Measurements from ENCODE around the gene UNC5C.
A peak's percentile ranks its signal among the peaks of the same experiment; 100 is the strongest.

Gene UNC5C

DNA sequence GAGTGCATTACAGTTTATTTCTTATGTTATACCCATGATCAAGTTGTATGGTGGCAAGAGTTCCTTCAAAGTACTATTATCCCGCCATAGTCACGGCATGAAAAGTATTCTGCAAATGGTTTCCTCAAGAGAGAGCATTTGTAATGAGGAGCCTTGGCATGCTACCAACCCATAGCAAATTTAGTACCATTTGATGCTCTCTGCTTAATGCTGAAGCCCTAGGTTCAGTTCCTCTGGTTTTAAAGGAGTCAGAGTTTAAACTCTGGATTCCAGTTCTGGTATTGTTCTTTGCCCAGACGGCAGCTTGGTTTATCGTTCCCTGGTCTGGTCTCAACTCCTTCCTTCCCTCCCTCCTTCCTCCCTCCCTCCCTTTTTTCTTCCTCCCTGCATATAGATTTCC, 419.7 kb downstream of the UNC5C start:
- TF ChIP-seq, protein P1, sequence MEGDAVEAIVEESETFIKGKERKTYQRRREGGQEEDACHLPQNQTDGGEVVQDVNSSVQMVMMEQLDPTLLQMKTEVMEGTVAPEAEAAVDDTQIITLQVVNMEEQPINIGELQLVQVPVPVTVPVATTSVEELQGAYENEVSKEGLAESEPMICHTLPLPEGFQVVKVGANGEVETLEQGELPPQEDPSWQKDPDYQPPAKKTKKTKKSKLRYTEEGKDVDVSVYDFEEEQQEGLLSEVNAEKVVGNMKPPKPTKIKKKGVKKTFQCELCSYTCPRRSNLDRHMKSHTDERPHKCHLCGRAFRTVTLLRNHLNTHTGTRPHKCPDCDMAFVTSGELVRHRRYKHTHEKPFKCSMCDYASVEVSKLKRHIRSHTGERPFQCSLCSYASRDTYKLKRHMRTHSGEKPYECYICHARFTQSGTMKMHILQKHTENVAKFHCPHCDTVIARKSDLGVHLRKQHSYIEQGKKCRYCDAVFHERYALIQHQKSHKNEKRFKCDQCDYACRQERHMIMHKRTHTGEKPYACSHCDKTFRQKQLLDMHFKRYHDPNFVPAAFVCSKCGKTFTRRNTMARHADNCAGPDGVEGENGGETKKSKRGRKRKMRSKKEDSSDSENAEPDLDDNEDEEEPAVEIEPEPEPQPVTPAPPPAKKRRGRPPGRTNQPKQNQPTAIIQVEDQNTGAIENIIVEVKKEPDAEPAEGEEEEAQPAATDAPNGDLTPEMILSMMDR (IDR thresholded peaks at IDR 0.05; ENCODE audit: low read depth, low read length, missing control alignments), result no peak
- no peak for DNase-seq (ENCODE audit: extremely low read depth, low read depth)
- H3K4me3 ChIP-seq (replicated peaks; ENCODE audit: low read depth, low read length), result no peak overlapping the region

DNA sequence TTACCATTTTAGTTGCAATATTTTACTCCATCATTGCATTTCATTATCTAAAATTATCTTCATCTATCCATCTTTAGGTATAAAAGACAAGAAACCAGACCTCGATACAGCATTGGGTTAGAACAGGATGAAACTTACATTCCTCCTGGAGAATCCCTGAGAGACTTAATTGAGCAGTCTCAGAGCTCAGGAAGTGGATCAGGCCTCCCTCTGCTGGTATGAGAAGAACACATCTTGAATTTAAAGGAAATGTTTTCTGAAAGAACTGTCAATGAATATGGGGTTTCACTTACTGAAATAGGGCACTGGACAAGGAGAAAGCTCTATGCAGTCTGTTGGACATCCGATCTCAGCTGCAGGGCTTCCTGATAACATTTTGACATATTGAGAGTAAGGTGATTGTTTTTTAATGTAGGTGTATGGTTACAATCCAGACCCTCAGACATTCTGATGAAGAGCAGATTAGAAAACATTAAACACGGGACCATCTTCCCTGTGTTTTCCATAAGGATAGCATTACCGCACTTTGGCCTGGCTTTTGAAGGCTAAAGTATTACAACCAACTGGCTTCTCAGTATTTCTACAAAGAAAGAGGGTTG, 423.8 kb downstream of the UNC5C start:
- TF ChIP-seq, protein P1 (IDR thresholded peaks at IDR 0.05; ENCODE audit: low read depth, low read length, missing control alignments), result peak; percentile 52
- peak; percentile 30 for DNase-seq (ENCODE audit: extremely low read depth, low read depth)

DNA sequence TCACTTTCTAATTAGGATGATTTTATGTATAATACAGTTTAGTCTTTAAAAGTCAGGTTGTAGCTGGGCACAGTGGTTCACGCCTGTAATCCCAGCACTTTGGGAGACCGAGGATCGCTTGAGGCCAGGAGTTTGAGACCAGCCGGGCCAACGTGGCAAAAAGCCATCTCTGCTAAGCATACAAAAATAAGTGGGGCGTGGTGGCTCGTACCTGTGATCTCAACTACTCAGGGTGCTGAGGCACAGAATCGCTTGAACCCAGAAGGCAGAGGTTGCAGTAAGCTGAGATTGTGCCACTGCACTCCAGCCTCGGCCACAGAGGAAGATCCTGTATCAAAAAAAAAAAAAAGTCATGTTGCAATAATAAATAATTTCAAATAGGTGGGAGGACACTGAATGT, 426.8 kb downstream of the UNC5C start:
- DNase-seq (ENCODE audit: extremely low read depth, low read depth), result no peak
- H3K4me3 ChIP-seq (replicated peaks; ENCODE audit: low read depth, low read length), result no peak overlapping the region
- TF ChIP-seq, protein P1 (IDR thresholded peaks at IDR 0.05; ENCODE audit: low read depth, low read length, missing control alignments), result no peak

More for the DNA sequence above, 423.8 kb downstream of the UNC5C start:
- no peak overlapping the region for H3K4me3 ChIP-seq (replicated peaks; ENCODE audit: low read depth, low read length)

DNA sequence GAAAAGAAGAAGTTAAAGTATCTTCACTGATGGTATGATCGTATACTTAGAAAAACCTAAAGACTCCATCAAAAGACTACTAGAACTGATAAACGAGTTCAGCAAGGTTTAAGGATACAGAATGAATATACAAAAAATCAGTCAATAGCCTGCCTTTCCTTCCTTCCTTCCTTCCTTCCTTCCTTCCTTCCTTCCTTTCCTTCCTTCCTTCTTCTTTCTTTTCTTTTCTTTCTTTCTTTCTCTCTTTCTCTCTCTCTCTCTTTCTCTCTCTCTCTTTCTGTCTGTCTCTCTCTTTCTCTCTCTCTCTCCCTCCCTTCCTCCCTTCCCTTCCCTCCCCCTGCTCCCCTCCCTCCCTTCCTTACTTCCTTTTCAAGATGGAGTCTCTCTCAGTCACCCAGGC, 428.3 kb downstream of the UNC5C start:
- TF ChIP-seq, protein P1 (IDR thresholded peaks at IDR 0.05; ENCODE audit: low read depth, low read length, missing control alignments), result no peak
- no peak for DNase-seq (ENCODE audit: extremely low read depth, low read depth)
- no peak overlapping the region for H3K4me3 ChIP-seq (replicated peaks; ENCODE audit: low read depth, low read length)

DNA sequence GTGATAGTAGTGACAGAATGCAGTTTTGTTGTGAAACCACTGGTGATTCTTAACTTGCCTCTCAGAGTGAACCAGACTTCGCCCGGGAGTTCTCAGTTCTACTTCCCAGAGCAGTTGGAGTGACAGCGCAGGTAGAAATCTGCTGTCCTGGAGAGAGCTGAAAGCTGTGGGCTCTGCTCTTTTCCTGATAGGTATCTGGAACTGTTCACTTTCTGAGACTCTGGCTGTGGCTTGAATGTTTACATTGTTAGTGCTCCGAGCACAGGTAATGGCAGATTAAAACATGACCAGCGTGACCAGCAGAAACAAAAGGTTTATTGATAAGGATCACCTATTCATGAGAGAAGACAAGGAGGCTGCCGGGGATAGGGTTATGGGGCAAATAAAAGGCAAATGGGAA, 430.3 kb downstream of the UNC5C start:
- TF ChIP-seq, protein P1 (IDR thresholded peaks at IDR 0.05; ENCODE audit: low read depth, low read length, missing control alignments), result no peak

DNA sequence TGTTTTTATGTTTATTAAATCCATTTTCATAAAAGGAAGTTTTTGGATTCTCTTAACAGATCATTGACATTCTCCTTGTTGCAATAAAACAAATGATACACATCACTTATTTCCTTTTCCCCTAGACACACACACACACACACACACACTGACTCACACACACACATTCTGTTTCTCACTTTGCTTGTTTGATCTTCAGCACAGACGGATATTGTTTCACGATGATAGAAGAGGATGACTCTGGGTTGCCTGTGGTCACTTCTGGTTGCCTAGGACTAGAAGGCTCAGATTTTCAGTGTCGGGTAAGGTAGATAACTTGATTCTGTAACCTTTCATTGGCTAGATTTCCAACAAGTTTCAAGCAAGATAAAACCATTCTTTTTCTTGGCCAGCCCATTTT, 434.3 kb downstream of the UNC5C start:
- H3K4me3 ChIP-seq (replicated peaks; ENCODE audit: low read depth, low read length), result no peak overlapping the region
- DNase-seq (ENCODE audit: extremely low read depth, low read depth), result no peak
- TF ChIP-seq, protein P1 (IDR thresholded peaks at IDR 0.05; ENCODE audit: low read depth, low read length, missing control alignments), result no peak

More for the DNA sequence above, 430.3 kb downstream of the UNC5C start:
- H3K4me3 ChIP-seq (replicated peaks; ENCODE audit: low read depth, low read length), result no peak overlapping the region
- DNase-seq (ENCODE audit: extremely low read depth, low read depth), result no peak
